SIG-M5 treated with dmso at 0.1 percent for 504 hours (cell line): Measurements from ENCODE around the gene TOLLIP.
A peak's percentile ranks its signal among the peaks of the same experiment; 100 is the strongest.

Experiments used
- DNase-seq: peaks from one replicate; lab custom pipeline; 2025; ENCODE audit not compliant: unreplicated experiment; lab: John Stamatoyannopoulos, UW

Gene TOLLIP

DNA sequence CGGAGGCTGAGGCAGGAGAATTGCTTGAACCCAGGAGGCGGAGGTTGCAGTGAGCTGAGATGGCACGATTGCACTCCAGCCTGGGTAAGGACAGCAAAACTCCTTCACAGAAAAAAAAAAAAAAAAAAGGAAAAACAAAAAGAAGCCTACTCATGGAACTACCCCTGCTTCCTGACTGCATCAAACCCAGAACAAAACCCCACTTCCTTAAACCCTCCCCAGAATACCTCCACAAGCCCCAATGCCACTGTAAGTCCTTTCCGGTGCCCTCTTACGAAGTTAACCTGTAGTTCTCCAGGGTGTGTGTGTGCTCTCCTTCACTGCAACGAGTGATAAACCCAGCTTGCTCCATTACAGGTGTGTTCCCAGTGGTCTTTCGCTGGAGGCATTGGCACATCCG, 8.6 kb upstream of the TOLLIP start:
- DNase-seq: no peak

DNA sequence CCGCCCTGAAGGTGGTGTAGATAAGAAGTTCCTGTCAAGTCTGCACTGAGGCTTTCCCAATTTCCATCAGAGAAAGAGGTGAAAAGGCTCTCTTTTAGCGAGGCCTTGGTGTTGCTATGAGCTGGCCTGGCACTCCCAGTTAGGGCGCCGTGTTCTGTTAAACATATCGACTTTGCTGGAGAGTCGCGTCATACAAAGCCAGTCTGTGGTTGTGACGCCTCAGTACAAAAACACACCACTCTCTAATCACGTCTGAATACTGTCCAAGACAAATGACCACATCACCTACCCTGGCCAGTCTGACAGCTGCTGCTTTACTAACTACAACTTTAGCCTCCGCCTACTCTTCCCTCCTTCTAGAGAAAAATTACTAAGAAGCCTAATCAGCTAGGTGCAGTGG, 8.0 kb upstream of the TOLLIP start:
- DNase-seq: no peak

DNA sequence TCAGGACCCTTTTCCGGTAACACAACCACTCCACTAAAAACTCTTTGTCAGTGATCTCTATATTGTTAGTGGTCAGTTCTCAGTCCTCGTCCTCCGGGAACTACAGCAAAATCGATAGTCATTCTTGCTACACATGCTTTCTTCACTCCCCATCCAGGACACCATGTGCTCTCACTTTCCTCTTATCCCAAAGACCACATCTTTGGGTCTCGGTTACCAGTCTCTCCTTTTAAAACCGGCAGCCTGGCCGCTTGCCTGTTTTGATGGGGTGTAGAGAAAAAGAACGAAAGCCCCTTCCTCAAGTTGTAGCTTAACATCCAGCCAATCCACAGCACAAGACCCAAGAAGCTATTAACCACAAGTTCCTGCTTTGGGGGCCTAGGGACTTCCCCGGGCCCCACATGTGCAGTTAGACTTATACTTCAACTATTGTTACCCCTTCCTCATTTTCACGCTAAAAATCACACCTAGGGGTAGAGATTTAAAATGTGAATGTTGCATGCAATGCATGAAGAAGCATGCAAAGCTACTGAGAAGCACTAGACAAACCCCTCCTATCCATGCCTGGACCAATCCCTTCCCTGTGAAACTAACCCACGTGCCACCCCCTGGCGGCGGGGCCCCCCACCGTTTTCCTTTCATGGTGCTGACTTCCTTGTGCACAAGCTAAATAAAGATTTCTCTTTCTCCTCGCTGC, 1.5 kb upstream of the TOLLIP start:
- peak; percentile 48 for DNase-seq

DNA sequence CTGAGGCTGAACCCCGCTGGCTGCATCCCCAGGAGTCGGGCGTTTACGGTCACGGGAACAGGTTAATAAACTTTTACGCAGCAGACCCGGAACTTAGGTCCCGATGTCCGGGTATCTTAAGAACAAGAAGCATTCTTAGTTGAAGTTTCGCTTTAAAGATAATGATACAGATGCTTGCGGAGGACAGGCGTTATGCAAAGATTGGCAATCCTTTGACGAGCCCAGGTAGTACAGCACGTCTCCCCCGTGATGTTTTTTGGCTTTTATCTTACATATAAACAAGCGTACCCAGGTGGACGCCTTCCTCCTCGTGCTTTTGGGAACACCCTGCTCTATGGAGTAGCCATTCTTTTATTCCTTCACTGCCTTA, 871 bp upstream of the TOLLIP start:
- no peak for DNase-seq

DNA sequence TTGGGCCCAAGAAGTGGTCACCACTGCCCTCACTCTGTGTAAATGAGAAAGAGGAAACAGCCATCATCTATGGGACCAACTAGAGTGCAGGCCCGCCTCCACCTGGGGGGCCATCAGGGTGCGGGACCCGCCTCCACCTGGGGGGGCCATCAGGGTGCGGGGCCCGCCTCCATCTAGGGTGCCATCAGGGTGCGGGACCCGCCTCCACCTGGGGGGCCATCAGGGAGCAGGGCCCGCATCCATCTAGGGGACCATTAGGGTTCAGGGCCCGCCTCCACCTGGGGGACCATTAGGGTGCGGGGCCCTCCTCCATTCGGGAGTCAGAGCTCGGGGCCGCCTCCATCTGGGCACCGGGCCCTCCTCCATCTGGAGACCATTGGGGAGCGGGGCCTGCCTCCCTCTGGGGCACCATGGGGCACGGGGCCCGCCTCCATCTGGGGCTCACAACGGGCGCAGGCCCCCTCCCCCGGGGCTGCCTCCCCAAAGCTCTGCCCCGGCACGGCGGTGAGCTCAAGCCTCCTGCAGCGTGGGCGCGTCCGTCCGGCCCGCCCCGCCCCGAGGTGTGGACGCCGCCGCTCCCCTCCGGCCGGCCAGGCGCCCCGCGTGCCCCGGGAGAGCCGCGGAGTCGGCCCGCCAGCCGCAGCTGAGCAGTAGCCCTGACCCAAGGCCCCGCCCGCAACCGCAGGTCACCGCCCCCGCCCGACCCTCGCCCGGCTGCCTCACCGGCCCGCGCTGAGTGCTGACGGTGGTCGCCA, 512 bp downstream of the TOLLIP start:
- no peak for DNase-seq

DNA sequence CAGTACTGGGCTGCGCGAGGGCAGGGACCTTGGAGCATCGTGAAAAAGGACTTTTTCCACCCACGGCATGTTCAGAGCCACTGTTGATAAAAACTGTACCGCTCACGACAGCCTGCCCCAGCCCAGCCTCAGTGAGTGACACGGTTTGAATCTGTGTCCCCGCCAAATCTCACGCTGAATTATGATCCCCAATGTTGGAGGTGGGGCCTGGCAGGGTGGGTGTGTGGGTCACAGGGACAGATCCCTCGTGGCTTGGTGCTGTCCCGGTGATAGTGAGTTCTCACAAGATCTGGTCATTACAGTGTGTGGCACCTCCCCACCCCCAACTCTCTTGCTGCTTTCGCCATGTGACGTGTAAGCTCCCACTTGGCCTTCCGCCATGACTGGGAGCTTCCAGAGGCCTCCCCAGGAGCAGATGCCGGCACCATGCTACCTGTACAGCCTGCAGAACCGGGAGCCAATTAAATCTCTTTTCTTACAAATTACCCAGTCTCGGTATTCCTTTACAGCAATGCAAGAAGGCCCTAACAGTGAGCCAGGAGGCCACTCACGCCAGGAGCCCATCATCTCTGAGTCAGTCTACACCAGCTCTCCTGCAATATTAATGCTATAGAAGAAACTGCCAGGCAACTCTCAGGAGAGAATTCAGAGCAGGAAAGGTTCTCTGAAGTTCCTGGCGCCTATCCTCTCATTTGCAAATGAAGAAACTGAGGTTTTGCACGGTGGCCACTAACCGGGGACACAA, 1.3 kb downstream of the TOLLIP start:
- no peak for DNase-seq

DNA sequence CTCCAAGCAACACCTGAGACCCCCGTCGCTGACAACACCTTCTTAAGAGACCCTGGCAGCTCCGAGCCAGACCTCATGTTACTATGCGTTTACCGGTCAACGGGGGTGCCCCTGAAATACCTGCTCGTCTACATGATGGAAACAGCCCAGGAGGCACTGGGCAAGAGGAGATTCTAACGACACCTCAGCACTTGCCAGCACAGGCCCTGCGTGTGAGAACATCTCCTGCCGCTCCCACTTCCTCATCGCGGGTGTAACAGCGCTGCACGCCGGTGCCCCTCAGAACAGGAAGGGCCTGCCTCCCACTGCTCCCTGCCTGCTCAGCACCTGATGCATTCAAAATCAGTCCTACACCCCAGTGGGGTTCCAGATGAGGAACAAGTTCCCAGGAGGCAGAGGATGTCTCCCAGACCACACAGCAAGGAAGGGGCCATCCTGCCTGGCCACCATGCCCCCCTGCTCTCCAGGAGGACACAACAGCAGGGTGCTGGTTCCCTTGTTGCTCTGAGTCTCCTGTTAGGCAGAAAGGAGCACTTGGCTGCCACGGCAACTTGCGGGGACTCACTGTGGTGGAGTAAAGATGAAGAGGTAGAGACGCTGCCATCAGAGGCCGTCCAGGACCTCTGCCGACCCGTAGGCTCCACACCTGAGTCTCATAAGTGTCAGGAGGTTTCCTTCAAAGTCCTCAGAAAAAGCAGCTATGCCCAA, 2.1 kb downstream of the TOLLIP start:
- peak; percentile 42 for DNase-seq

DNA sequence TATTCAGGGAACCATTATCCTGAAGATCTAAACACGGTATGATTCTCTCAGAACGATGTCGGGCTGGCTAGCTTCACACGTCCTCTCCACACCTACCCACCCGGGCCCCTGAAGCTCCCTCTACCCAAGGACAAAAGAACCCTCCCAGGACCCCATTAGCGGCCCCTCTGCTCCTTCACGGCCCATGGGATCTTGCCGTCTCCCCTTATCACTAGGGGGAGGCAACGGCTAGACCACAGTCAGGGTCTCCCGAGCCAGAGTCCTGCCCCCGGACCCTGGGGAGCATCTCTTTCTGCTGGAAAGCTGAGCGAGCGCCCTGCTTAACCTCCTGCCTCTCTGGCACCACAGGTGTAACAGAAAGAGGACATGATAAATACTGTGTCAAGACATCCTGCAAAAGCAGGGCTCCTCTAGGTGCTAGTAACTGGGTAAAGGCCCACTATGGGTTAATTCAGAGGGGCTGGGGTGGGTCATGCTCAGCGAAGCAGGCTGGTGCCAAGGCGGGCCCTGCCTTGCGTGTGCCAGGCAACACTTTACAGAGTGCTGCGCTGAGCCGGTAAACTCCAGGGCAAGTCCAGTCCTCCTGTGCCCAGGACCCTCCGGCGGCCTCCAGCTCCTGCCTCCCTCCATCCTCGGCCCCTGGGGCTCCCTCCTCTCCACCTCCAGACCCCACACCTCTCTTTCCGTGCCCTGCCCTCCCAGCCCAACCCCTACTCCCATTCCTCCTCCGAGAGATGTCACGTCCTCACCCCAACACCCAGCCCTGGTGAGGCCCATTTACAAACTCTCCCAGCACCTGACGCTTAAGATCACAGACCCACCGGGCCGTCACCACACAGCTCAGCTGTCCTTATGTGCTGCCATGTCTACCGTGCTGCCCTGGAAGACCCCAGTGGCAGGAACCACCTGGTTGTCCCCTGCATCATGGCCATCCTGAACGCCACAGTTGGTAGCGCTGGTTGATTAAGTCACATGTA, 3.0 kb downstream of the TOLLIP start:
- DNase-seq: no peak

DNA sequence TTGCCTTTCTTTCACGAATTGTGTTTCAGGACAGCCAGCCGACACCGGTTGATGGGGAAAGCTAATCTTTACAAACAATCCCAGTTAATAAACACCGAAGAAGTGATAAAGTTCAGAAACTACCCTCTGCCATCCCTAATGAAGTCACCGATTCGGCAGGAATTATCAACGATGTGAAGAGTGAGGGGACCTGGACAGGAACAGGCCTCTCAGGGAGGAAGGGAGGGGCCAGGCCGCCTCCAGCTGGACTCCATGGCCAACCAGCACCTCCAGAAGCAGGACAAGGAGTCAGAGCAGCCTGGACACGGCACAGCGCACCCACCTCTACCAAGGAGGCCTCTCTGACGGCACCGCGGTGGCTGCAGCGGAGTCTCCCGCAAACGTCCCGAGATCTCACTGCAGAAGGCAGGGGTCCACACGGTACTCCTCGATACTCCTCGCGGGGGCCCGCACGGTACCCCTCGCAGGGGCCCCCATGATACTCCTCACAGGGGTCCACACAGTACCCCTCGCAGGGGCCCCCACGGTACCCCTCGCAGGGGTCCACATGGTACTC, 3.9 kb downstream of the TOLLIP start:
- no peak for DNase-seq

DNA sequence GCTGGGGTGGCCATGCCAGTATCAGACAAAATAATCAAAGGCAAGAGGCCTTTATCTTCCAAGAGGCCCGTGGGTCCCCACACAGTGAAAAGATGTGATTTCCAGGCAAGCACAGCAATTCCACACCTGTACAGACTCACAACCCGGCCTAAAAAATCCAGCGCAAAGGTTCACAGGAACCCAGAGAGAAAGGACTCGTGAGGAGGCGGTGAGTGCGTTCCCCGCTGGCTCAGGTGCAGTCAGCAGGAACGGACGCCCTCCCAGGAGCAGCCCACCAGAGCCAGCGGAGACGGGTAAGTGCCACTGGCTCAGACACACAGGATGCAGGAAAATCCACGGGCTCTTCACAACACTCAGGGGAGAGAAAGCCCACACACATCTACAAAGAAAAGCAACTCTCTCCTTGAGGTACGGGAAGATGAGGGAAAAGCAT, 4.4 kb downstream of the TOLLIP start:
- no peak for DNase-seq

DNA sequence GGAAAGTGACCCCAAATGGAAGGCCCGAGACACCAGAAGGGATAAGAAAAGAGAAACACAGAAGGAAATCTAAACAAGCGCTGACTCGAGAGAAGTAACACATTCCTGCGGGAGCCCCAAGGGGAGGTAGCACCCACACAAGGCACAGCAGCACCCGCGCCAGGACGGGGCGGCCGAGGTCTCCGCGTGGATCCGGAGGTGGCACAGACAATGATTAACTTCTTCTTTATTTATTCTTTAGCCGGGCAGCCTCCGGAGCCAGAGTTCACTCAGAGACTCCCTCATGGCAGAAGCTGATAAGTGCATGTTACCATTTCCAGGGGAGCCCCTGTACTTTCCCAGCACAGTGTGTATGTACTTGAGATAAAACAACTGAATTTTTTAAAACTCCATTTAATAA, 5.1 kb downstream of the TOLLIP start:
- no peak for DNase-seq

DNA sequence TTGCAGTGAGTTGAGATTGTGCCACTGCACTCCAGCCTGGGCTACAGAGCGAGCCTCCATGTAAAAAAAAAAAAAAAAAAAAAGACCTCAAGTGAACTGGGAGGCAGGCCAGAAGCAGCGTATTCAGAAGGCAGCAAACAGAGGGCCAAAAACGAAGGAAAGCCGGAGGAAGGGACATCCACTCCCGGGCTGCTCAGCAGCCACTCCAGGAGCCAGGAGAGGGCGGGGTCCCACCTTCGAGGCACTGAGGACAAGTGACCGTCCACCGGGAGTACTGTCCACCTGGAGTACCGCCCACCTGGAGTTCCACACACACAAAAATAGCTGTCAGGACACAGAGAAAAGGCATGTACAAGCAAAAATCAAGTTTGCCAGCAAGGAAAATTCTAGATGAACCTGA, 5.5 kb downstream of the TOLLIP start:
- DNase-seq: no peak

DNA sequence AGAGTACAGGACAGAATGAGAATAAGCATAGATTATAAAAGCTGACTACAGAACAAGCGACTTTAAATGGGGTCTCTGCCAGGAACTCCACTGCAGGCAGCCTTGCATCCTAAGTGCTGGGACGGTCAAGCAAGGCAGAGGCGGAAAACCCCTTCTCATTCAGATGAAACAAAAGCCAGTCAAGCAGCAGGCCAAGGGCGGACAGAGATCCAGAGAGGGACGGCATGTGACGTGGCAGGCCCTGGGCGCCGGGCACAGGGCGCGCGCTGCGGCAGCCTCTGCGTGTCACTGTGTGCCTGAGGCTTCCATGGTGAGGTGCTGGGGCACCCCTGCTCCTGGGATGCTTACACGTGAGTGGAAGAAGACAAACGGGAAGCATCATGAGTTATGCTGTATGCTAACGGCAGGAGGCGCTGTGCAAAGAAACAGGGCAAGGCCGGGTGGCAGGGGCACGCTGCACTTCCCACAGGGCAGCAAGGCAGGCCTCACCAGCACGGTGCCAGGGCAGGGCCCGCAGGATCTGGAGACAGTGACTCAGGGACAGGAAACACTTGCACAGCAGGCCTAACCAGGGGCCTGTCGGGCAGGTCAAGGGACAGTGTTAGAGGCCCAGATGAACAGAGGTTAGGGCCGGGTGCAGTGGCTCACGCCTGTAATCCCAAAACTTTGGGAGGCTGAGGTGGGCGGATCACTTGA, 6.2 kb downstream of the TOLLIP start:
- no peak for DNase-seq

DNA sequence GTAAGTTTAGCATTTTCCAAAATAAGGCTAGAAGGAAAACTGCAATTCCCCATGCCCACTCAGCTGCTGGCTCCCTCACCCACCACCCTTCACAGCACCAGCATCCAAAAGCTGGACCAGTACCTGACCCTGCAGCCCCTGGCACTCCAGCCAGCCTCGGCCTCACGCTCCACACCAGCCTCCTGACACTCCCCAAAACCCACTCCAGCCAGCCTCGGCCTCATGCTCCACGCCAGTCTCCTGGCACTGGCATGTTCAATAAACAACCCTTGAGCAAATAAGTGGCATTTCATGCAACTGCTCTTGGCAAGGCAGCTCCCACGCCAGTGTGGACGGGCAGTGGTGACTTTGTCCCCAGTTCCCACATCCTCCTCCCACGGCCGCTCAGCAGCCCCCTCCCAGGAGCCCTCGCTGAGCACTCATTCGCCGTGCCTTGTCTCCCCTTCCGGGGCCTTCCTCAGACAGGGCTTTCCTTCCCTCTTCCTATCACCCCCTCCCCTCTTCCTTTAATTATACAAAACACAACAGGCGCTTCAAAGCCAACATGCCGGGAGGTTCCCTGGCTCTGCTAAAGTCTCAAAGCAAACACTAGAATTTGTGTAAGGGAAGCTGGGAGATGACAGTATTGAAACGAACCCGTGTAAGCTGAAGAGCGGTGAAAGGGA, 6.8 kb downstream of the TOLLIP start:
- DNase-seq: no peak

DNA sequence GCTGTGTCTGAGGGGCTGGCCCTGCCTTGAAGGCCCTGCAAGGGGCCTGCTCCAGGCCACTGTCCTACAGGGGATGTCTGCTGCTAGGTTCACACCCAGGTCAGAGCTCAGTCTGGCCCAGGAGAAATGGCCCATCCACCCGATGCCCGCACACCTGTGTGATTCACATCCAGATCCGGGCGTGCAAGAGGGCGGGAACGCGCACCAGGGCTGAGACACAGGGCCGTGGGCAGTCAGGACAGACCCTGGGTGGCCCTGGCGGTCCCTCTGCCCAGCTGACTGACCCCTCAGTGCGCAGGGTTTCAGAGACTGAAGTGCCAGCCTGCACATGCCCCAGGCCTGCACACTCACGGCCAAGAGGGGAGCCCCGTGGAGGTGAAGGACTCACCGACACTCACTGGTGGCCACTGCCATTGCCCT, 7.4 kb downstream of the TOLLIP start:
- DNase-seq: no peak

DNA sequence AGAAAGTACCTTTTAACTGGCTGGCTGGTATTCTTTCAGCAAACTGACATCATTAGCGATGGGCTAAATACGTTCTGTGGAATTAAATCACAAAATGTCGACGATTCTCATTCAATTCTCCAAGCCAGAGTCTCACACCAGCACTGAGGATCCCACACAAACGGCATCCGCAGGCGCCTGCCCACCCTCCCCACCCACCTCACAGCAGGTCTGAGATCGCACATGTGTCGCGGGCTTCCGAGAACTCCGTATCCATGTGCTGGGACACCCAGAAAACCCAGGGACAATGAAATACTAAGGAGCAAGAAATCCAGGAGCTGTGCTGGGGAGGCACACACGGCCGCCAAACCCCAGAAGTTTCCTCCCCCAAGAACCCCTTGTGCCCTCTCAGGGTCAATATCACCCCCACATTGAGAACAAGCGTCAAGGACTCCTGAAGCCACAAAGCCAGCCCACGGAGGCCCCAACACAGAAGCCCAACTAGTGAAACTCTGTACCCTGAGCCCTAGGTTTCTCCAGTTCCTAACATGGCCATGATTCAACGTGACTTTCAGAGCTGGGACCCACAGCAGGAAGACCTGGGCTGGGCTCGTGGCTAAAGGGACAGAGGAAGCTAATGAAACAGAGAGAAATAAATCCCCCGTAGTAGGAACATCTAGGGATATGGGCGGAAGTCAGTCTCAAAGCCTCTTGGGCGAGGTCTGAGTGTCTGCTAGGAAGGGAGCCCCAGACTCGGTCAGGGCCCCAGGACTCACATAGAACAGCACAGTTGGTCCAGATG, 8.0 kb downstream of the TOLLIP start:
- no peak for DNase-seq

DNA sequence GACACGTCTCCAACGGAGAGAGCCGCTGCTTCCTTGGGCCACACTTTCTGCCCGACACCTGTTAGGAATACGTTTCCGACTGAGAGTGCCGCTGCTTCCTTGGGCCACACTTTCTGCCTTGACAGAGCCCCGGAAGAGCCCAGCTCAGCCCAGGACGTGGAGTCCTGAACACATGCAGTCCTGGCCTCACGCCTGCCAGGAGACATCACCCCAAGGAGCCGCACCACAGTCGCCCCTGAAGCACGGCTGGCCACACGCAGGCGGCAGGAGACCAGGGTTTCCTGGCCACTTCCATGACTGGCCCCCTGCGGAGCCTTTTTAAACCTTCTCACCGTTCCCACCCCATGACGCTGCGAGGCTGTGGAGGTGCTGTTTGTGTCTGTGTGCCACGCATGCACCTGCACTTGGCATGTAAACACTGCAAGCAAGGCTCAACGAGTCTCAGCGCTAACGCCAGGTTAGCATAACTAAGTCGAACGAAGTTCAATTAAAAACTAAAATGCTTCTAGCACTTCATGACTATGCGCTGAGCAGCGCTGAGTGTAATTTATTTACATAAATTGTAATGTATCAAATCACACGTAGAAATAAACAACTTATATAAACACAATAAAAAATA, 8.8 kb downstream of the TOLLIP start:
- no peak for DNase-seq

DNA sequence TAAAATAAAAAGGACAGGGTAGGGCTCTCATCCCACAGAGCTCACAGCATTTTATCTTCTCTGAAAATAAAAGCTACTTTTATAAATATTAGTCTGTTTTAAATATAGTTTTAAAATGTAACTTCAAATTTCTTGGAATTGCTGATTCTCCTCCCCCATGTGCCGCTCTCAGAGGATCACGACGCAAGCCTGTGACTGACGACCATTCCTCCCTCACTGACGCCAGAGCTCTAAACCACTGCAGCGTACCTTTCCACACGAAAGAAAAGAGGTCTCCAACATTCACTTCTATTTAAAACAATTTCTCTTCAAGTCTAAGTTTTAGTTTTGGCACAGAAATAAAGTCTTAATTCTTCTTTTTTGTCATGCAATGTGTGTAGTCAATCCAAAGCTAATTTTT, 9.3 kb downstream of the TOLLIP start:
- DNase-seq: no peak
